H1 (cell line): Measurements from ENCODE around the gene VPS9D1. TPM values are rescaled to one million over a fixed set of nuclear protein-coding genes. Genes with fewer than 3 reads are reported as not detected.
"Not testable (repeated sequence)": the region's sequence is repeated elsewhere in the genome, so short reads cannot be mapped to it uniquely, and the experiment has no call there.

Experiments
- CTCF ChIA-PET: fragments of 300-600 bp; sonication (Branson Sonifier 250); formaldehyde crosslinking; loops from one replicate; lab custom pipeline; 2021; ENCODE audit not compliant: partially characterized antibody; lab: Charles Lee
- POLR2A ChIA-PET: fragments of 300-600 bp; sonication (Branson Sonifier 250); formaldehyde crosslinking; loops from one replicate; lab custom pipeline; 2021; ENCODE audit warnings: inconsistent platforms; ENCODE audit not compliant: partially characterized antibody; lab: Charles Lee
- DNase-seq, 2 experiments: peaks; one replicate each; pipeline versions ENCODE4 v3.0.0 to v3.0.0-alpha.2; 2010 to 2022; ENCODE audit warnings: low spot score in 2 of 2, low read depth in 1 of 2, mixed read lengths in 1 of 2
- FAIRE-seq: peaks from 2 replicates; lab custom pipeline; 2011; peaks lifted over from hg19 to GRCh38; lab: Jason Lieb, UNC
- H2AFZ ChIP-seq: 2 replicates; pipeline ENCODE4 v1.8.1; 2012; ENCODE audit warnings: low read length, inconsistent platforms
- H2AK5ac ChIP-seq: 2 replicates; pipeline ENCODE4 v1.6.1; 2013; ENCODE audit warnings: low read depth, low read length
- H2BK120ac ChIP-seq: replicated peaks from 2 replicates; pipeline ENCODE3; 2013; ENCODE audit warnings: low read depth, low read length, inconsistent platforms
- H2BK12ac ChIP-seq: 2 replicates; pipeline ENCODE4 v1.6.1; 2013; ENCODE audit warnings: low read depth, low read length
- H2BK15ac ChIP-seq: 2 replicates; pipeline ENCODE4 v1.6.1; 2013; ENCODE audit warnings: low read length
- H2BK20ac ChIP-seq: 2 replicates; pipeline ENCODE4 v1.6.1; 2013; ENCODE audit warnings: low read length
- H2BK5ac ChIP-seq: 2 replicates; pipeline ENCODE4 v1.6.1; 2013; ENCODE audit warnings: low read depth, low read length
- H3K14ac ChIP-seq: 2 replicates; pipeline ENCODE4 v1.6.1; 2013; ENCODE audit warnings: inconsistent platforms; ENCODE audit not compliant: insufficient read length
- H3K18ac ChIP-seq: 2 replicates; pipeline ENCODE4 v1.6.1; 2013; ENCODE audit warnings: low read length; ENCODE audit errors: extremely low read depth
- H3K23ac ChIP-seq: 2 replicates; pipeline ENCODE4 v1.6.1; 2013; ENCODE audit warnings: inconsistent platforms; ENCODE audit not compliant: insufficient read length
- H3K23me2 ChIP-seq: 2 replicates; pipeline ENCODE4 v1.6.1; 2013; ENCODE audit warnings: low read depth, low read length
- H3K27ac ChIP-seq: 2 replicates; pipeline ENCODE4 v1.6.1; 2011; ENCODE audit warnings: low read depth, low read length, inconsistent platforms
- H3K27me3 ChIP-seq, 4 experiments: replicated peaks in 1 of 4; 1 replicate in 1 of 4; 2 replicates in 3 of 4; pipeline versions ENCODE4 v1.6.1 to v1.8.1; 2011 to 2013; ENCODE audit warnings: low read length in 3 of 4, mild to moderate bottlenecking in 3 of 4, inconsistent platforms in 2 of 4, mixed read lengths in 2 of 4, moderate library complexity in 1 of 4; ENCODE audit not compliant: control insufficient read depth in 3 of 4, insufficient read depth in 3 of 4; ENCODE audit errors: extremely low read depth in 1 of 4
- H3K36me3 ChIP-seq, 4 experiments: 2 replicates each; pipeline versions ENCODE4 v1.6.1 to v1.8.1; 2011 to 2013; ENCODE audit warnings: mild to moderate bottlenecking in 4 of 4, low read length in 3 of 4, moderate library complexity in 2 of 4, control low read depth in 1 of 4, inconsistent platforms in 1 of 4; ENCODE audit not compliant: insufficient read depth in 4 of 4, control insufficient read depth in 2 of 4
- H3K4ac ChIP-seq: replicated peaks from 2 replicates; pipeline ENCODE3; 2013; ENCODE audit warnings: low read length, low read depth, mixed read lengths, inconsistent platforms; ENCODE audit not compliant: insufficient read length
- H3K4me1 ChIP-seq, 4 experiments: replicated peaks in 1 of 4; 1 replicate in 1 of 4; 2 replicates in 3 of 4; pipeline versions ENCODE4 v1.6.1 to v1.8.1; 2011 to 2013; ENCODE audit warnings: low read length in 3 of 4, inconsistent platforms in 2 of 4, mixed read lengths in 1 of 4; ENCODE audit not compliant: insufficient read depth in 4 of 4, control insufficient read depth in 3 of 4
- H3K4me2 ChIP-seq, 2 experiments: 2 replicates each; pipeline versions ENCODE4 v1.6.1 to v1.8.1; 2011 to 2013; ENCODE audit warnings: low read depth in 2 of 2, low read length in 2 of 2, control low read depth in 1 of 2, inconsistent platforms in 1 of 2, mild to moderate bottlenecking in 1 of 2; ENCODE audit not compliant: insufficient read depth in 1 of 2
- H3K4me3 ChIP-seq, 4 experiments: fragments of 200-600, 300-600 bp in 1 of 4; sonication (generic), shearing (Covaris generic), sonication (Bioruptor Twin) in 1 of 4; 2 replicates each; pipeline versions ENCODE4 v1.5.1 to v1.8.1; 2011 to 2016; ENCODE audit warnings: low read length in 4 of 4, low read depth in 3 of 4, control low read depth in 2 of 4, inconsistent platforms in 2 of 4, mild to moderate bottlenecking in 2 of 4, mixed read lengths in 1 of 4, moderate library complexity in 1 of 4; ENCODE audit not compliant: insufficient read depth in 2 of 4; ENCODE audit errors: extremely low read depth in 1 of 4
- H3K56ac ChIP-seq: replicated peaks from 2 replicates; pipeline ENCODE3; 2013; ENCODE audit warnings: low read depth, mild to moderate bottlenecking, mixed read lengths, low read length, inconsistent platforms; ENCODE audit not compliant: insufficient read length
- H3K79me1 ChIP-seq: 2 replicates; pipeline ENCODE4 v1.6.1; 2013; ENCODE audit warnings: low read depth, low read length, control low read depth
- H3K79me2 ChIP-seq, 2 experiments: 2 replicates each; pipeline versions ENCODE4 v1.6.1 to v1.8.1; 2012 to 2013; ENCODE audit warnings: low read length in 2 of 2, mild to moderate bottlenecking in 2 of 2, inconsistent platforms in 1 of 2; ENCODE audit not compliant: insufficient read depth in 2 of 2, control insufficient read depth in 1 of 2
- H3K9ac ChIP-seq, 4 experiments: replicated peaks in 1 of 4; 1 replicate in 1 of 4; 2 replicates in 3 of 4; pipeline versions ENCODE4 v1.6.1 to v1.8.1; 2011 to 2013; ENCODE audit warnings: low read depth in 3 of 4, low read length in 3 of 4, control low read depth in 2 of 4, mild to moderate bottlenecking in 2 of 4, moderate library complexity in 2 of 4, inconsistent platforms in 1 of 4; ENCODE audit errors: extremely low read depth in 1 of 4
- H3K9me3 ChIP-seq, 2 experiments: 2 replicates each; pipeline versions ENCODE4 v1.6.1 to v1.8.1; 2012 to 2013; ENCODE audit warnings: mild to moderate bottlenecking in 2 of 2, moderate library complexity in 2 of 2, control low read depth in 1 of 2, inconsistent platforms in 1 of 2, low read depth in 1 of 2, low read length in 1 of 2, mixed read lengths in 1 of 2; ENCODE audit not compliant: insufficient read depth in 2 of 2
- H4K20me1 ChIP-seq, 2 experiments: replicated peaks in 1 of 2; 2 replicates each; pipeline versions ENCODE3 to v1.8.1; 2011 to 2013; ENCODE audit warnings: inconsistent platforms in 2 of 2, low read length in 2 of 2, mild to moderate bottlenecking in 1 of 2; ENCODE audit not compliant: insufficient read depth in 2 of 2, control insufficient read depth in 1 of 2
- H4K5ac ChIP-seq: 2 replicates; pipeline ENCODE4 v1.6.1; 2013; ENCODE audit warnings: low read length, low read depth, mixed read lengths, inconsistent platforms; ENCODE audit not compliant: insufficient read length
- H4K8ac ChIP-seq: 2 replicates; pipeline ENCODE4 v1.8.0; 2013; ENCODE audit warnings: mild to moderate bottlenecking, moderate library complexity, low read length, inconsistent platforms; ENCODE audit not compliant: insufficient read depth; ENCODE audit errors: extremely low read depth
- H4K91ac ChIP-seq: replicated peaks from 2 replicates; pipeline ENCODE3; 2013; ENCODE audit warnings: low read length, mixed read lengths, inconsistent platforms; ENCODE audit not compliant: insufficient read length
- RAD21 ChIP-seq, 2 experiments: IDR thresholded peaks in 1 of 2; conservative IDR thresholded peaks in 1 of 2; 2 replicates each; pipeline ENCODE4 v1.6.1; 2011; ENCODE audit warnings: low read depth in 2 of 2, low read length in 2 of 2, improper control_type of control experiment in 1 of 2, inconsistent platforms in 1 of 2, mild to moderate bottlenecking in 1 of 2, moderate library complexity in 1 of 2
- WGBS, 2 experiments: shearing (Covaris generic) in 1 of 2; methylation state at CpG; one replicate each; pipeline versions ENCODE4 v1.1.6 to v1.1.7; 2013 to 2015; ENCODE audit warnings: low lambda C conversion rate in 2 of 2, mixed read lengths in 2 of 2, inconsistent platforms in 1 of 2, low coverage in 1 of 2, missing lambda C conversion rate in 1 of 2; ENCODE audit not compliant: insufficient replicate concordance in 2 of 2, insufficient coverage in 1 of 2, insufficient read length in 1 of 2; ENCODE audit errors: extremely low coverage in 1 of 2, missing lambda C conversion rate in 1 of 2; 5-methylcytosine and 5-hydroxymethylcytosine counted together
- polyA plus RNA-seq, 7 experiments: library from polyadenylated mRNA; depleted of rRNA in 3 of 7; stranded (reverse) in 5 of 7; unstranded in 2 of 7; fragments of >200 nt in 5 of 7; fragments of 200-250 nt in 2 of 7; gene quantifications; 1 replicate in 5 of 7; 2 replicates in 1 of 7; 4 replicates in 1 of 7; pipeline versions ENCODE4 v1.2.1 to v1.2.3, GENCODE V29; 2011 to 2013; ENCODE audit warnings: missing spikeins in 2 of 7, mixed read lengths in 2 of 7
- total RNA-seq: library from RNA; stranded (reverse); fragmentation: NEBNext Ultra II Directional; extraction: Animal tissue kit (Norgen Biotek cat#: 25700); gene quantifications from 2 replicates; pipeline ENCODE4 v1.2.1, GENCODE V29; 2021
- TF ChIP-seq, protein P1 (sequence below), 3 experiments: IDR thresholded peaks; 1 replicate in 2 of 3; 2 replicates in 1 of 3; pipeline versions ENCODE4 v1.5.1 to v1.6.1; 2011; ENCODE audit warnings: low read length in 3 of 3, mild to moderate bottlenecking in 3 of 3, inconsistent platforms in 2 of 3, low read depth in 1 of 3, moderate library complexity in 1 of 3; ENCODE audit not compliant: insufficient read depth in 1 of 3; ENCODE audit errors: control extremely low read depth in 1 of 3

The VPS9D1 gene
- total and polyA plus RNA-seq, 2 of the 8 experiments (the other 6 are each of a cell fraction or from before 2014, with no cell fraction given), result 2.9 to 5.4 TPM

DNA sequence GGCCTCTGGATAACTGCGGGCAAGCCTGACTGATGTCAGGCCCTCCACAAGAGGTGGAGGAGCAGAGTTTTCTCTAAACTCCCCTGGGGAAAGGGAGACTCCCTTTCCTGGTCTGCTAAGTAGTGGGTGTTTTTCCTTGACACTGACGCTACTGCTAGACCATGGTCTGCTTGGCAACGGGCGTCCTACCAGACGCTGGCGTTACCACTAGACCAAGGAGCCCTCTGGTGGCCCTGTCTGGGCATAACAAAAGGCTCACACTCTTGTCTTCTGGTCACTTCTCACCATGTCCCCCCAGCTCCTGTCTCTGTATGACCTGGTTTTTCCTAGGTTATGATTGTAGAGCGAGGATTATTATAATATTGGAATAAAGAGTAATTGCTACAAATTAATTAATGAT lies 53.7 kb downstream of the VPS9D1 start:
- not testable (repeated sequence) for H3K14ac ChIP-seq, FAIRE-seq, H3K4me3 ChIP-seq, H2BK12ac ChIP-seq, H3K4me2 ChIP-seq, H3K4me1 ChIP-seq, H2AK5ac ChIP-seq, H3K27ac ChIP-seq, H3K79me2 ChIP-seq, H3K27me3 ChIP-seq, H3K18ac ChIP-seq, H3K9ac ChIP-seq, H2BK120ac ChIP-seq, H3K79me1 ChIP-seq, H3K23ac ChIP-seq, H3K36me3 ChIP-seq, H4K91ac ChIP-seq, H2AFZ ChIP-seq, H4K20me1 ChIP-seq, H3K4ac ChIP-seq, H3K23me2 ChIP-seq, H2BK5ac ChIP-seq, H3K56ac ChIP-seq, H4K5ac ChIP-seq, H2BK15ac ChIP-seq, H2BK20ac ChIP-seq, H4K8ac ChIP-seq
- WGBS, 2 experiments, result 55% methylated on average over 7 of the region's 7 CpGs; no CpG with 5 or more reads in 1 of the 2 experiments
- CTCF ChIA-PET, result interaction anchor here (0.9 to 3.2 kb wide), 13 partner anchors 9 to 193 kb away, joined by 3 to 20 read pairs (median 4); partner anchors contain the start of gene DPEP1
- POLR2A ChIA-PET, result interaction anchor here (1.2 kb wide), 1 partner anchor 9 kb away, joined by 5 read pairs; the partner anchor contains the start of genes CHMP1A and SPATA33
- peak; percentile 61 for TF ChIP-seq RAD21 (IDR thresholded peaks at IDR 0.05 in 1 of 2, conservative IDR thresholded peaks at IDR 0.05 in 1 of 2; ENCODE audit: low read depth in 2 of 2, low read length in 2 of 2)
- TF ChIP-seq, protein P1, sequence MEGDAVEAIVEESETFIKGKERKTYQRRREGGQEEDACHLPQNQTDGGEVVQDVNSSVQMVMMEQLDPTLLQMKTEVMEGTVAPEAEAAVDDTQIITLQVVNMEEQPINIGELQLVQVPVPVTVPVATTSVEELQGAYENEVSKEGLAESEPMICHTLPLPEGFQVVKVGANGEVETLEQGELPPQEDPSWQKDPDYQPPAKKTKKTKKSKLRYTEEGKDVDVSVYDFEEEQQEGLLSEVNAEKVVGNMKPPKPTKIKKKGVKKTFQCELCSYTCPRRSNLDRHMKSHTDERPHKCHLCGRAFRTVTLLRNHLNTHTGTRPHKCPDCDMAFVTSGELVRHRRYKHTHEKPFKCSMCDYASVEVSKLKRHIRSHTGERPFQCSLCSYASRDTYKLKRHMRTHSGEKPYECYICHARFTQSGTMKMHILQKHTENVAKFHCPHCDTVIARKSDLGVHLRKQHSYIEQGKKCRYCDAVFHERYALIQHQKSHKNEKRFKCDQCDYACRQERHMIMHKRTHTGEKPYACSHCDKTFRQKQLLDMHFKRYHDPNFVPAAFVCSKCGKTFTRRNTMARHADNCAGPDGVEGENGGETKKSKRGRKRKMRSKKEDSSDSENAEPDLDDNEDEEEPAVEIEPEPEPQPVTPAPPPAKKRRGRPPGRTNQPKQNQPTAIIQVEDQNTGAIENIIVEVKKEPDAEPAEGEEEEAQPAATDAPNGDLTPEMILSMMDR (IDR thresholded peaks at IDR 0.05; ENCODE audit: control extremely low read depth in 1 of 3, insufficient read depth in 1 of 3, low read depth in 1 of 3, low read length in 3 of 3), result peak; percentile 52 to 60 (median 55)
- H3K9me3 ChIP-seq, result peaks cover 5 to 10% of the 10 kb centered on the region in 2 experiments; a peak in 3 of 4 replicates
- DNase-seq, result peak in 1 of 2 experiments; percentile 70
